Astrocyte (in vitro differentiated cells and primary cell): Measurements from ENCODE around the gene NUDT14. TPM values are rescaled to one million over a fixed set of nuclear protein-coding genes. Genes with fewer than 3 reads are reported as not detected.

ENCODE experiments used
- DNase-seq: peaks from one replicate; pipeline ENCODE4 v3.0.0-alpha.2; 2010; ENCODE audit warnings: low read depth
- FAIRE-seq: peaks from 2 replicates; lab custom pipeline; 2011; peaks lifted over from hg19 to GRCh38; lab: Jason Lieb, UNC
- H2AFZ ChIP-seq: 2 replicates; pipeline ENCODE4 v1.6.0; 2012; ENCODE audit warnings: low read depth, low read length, inconsistent platforms
- H3K27ac ChIP-seq: 2 replicates; pipeline ENCODE4 v1.5.1; 2011; ENCODE audit warnings: low read depth, low read length, inconsistent platforms
- H3K27me3 ChIP-seq: 2 replicates; pipeline ENCODE4 v1.6.0; 2011; ENCODE audit warnings: low read length, inconsistent platforms; ENCODE audit not compliant: insufficient read depth
- H3K36me3 ChIP-seq: 2 replicates; pipeline ENCODE4 v1.5.1; 2011; ENCODE audit warnings: low read length, inconsistent platforms; ENCODE audit not compliant: insufficient read depth
- H3K4me1 ChIP-seq: 2 replicates; pipeline ENCODE4 v1.5.1; 2011; ENCODE audit warnings: low read length, inconsistent platforms; ENCODE audit not compliant: insufficient read depth
- H3K4me2 ChIP-seq: 2 replicates; pipeline ENCODE4 v1.6.0; 2012; ENCODE audit warnings: low read length, inconsistent platforms
- H3K4me3 ChIP-seq: 2 replicates; pipeline ENCODE4 v1.5.1; 2011; ENCODE audit warnings: low read depth, mild to moderate bottlenecking, low read length, inconsistent platforms; ENCODE audit not compliant: insufficient read depth
- H3K79me2 ChIP-seq: 2 replicates; pipeline ENCODE4 v1.6.0; 2012; ENCODE audit warnings: mild to moderate bottlenecking, low read length, inconsistent platforms; ENCODE audit not compliant: insufficient read depth
- H3K9ac ChIP-seq: 2 replicates; pipeline ENCODE4 v1.6.0; 2012; ENCODE audit warnings: mild to moderate bottlenecking, low read length, inconsistent platforms
- H3K9me3 ChIP-seq: 2 replicates; pipeline ENCODE4 v1.5.1; 2012; ENCODE audit warnings: low read depth, mild to moderate bottlenecking, low read length, inconsistent platforms; ENCODE audit not compliant: insufficient read depth
- H4K20me1 ChIP-seq: 2 replicates; pipeline ENCODE4 v1.6.0; 2012; ENCODE audit warnings: low read length, inconsistent platforms; ENCODE audit not compliant: insufficient read depth
- H3K27ac Mint-ChIP-seq: one replicate; pipeline ENCODE4 v1.8.0; 2021; ENCODE audit warnings: mild to moderate bottlenecking, mixed read lengths; ENCODE audit not compliant: unreplicated experiment
- H3K27me3 Mint-ChIP-seq: one replicate; pipeline ENCODE4 v1.8.0; 2021; ENCODE audit warnings: low read depth, mixed read lengths; ENCODE audit not compliant: unreplicated experiment
- H3K36me3 Mint-ChIP-seq: one replicate; pipeline ENCODE4 v1.8.0; 2021; ENCODE audit warnings: low read depth, mixed read lengths; ENCODE audit not compliant: unreplicated experiment
- H3K4me1 Mint-ChIP-seq: one replicate; pipeline ENCODE4 v1.8.0; 2021; ENCODE audit warnings: low read depth, mixed read lengths; ENCODE audit not compliant: unreplicated experiment
- H3K4me3 Mint-ChIP-seq: one replicate; pipeline ENCODE4 v1.8.0; 2021; ENCODE audit warnings: mild to moderate bottlenecking, moderate library complexity, mixed read lengths; ENCODE audit not compliant: unreplicated experiment
- H3K9me3 Mint-ChIP-seq: one replicate; pipeline ENCODE4 v1.8.0; 2021; ENCODE audit warnings: mild to moderate bottlenecking, mixed read lengths; ENCODE audit not compliant: unreplicated experiment
- CTCF ChIP-seq: IDR thresholded peaks from 2 replicates; pipeline ENCODE4 v1.5.1; 2011; ENCODE audit warnings: low read depth, mild to moderate bottlenecking, inconsistent platforms, low read length, moderate library complexity; ENCODE audit not compliant: insufficient read depth
- EZH2 ChIP-seq: IDR thresholded peaks from 2 replicates; pipeline ENCODE4 v1.6.1; 2012; ENCODE audit warnings: mild to moderate bottlenecking, low read length, inconsistent platforms; ENCODE audit not compliant: insufficient read depth
- microRNA-seq: library from miRNA; unstranded; fragments of <30 nt; microRNA quantifications from one replicate; pipeline ENCODE4 v1.2.0, GENCODE V29; 2020
- total RNA-seq: library from RNA; stranded (reverse); gene quantifications from 2 replicates; pipeline ENCODE4 v1.2.1, GENCODE V29; 2021

The NUDT14 gene
- total RNA-seq, 1 donor from 2014 or later = 17.5 TPM

DNA sequence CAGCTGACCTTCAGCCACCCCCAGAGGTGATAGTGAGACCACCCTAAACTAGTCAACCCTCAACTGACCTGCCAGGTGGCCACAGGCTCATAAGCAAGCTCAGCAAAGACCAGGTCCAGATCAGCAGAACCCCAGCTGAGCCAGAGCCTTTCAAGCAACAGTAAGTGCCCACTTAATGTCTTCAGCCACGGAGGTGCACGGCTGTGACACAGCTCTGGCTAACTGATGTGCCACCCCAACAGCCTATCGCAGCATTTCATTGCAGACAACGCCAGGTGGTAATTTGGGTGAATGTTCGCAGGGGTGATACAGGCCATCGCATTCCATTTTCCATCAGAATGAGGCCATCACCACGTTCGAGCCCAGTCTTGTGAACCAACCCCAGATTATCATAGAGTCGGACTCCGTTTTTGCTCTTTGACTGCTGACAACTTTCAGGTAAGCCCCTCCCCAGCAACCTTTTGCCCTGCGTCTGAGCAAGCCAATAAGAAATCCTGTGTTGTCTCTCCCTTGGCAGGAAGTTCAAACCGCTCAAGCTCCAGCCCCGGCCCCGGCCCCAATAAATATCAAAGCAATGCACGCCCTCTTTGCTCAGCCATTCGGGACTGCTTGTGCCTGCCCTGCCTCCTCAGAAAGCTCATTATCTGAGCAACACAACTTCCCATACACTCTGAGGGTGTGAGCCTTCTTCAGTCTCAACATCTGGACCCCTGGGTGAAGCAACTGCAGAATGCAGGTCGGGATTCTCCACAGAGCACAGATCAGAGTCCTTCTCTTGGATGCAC is 56.9 kb downstream of the NUDT14 start:
- Mint-ChIP-seq H3K27ac (no peak overlapping the region), H3K36me3 (no peaks in the 10 kb centered on the region), H3K4me1 (peaks cover 3% of the 10 kb centered on the region), H3K4me3 (no peak overlapping the region), H3K9me3 (peaks cover 20% of the 10 kb centered on the region), H3K27me3 (peaks cover 70% of the 10 kb centered on the region)
- DNase-seq (no peak), FAIRE-seq (no peak)
- Histone ChIP-seq H3K4me2 (no peak overlapping the region), H4K20me1 (no peaks in the 10 kb centered on the region), H3K36me3 (no peaks in the 10 kb centered on the region), H3K4me3 (no peak overlapping the region), H3K9ac (no peak overlapping the region), H3K4me1 (no peaks in the 10 kb centered on the region), H2AFZ (no peak overlapping the region), H3K27me3 (peaks cover 26% of the 10 kb centered on the region), H3K27ac (no peak overlapping the region), H3K79me2 (no peaks in the 10 kb centered on the region), H3K9me3 (peaks cover 15% of the 10 kb centered on the region)
- no peak for TF ChIP-seq CTCF

GRCh38 chr14:105123064-105123665 is 57.9 kb downstream of the NUDT14 start:
- H2AFZ ChIP-seq = no peak overlapping the region
- no peaks in the 10 kb centered on the region for H3K79me2 ChIP-seq
- no peak overlapping the region for H3K4me2 ChIP-seq
- TF ChIP-seq CTCF (no peak), EZH2 (no peak)
- no peak overlapping the region for H3K27ac ChIP-seq
- peaks cover 67% of the 10 kb centered on the region for H3K27me3 Mint-ChIP-seq
- FAIRE-seq (no peak), DNase-seq (no peak)
- H4K20me1 ChIP-seq = no peaks in the 10 kb centered on the region
- H3K27me3 ChIP-seq = peaks cover 24% of the 10 kb centered on the region
- H3K9me3 Mint-ChIP-seq = peaks cover 18% of the 10 kb centered on the region
- H3K36me3 ChIP-seq = no peaks in the 10 kb centered on the region
- H3K9me3 ChIP-seq = peaks cover 15% of the 10 kb centered on the region
- H3K36me3 Mint-ChIP-seq = no peaks in the 10 kb centered on the region
- H3K27ac Mint-ChIP-seq = no peak overlapping the region
- H3K4me3 ChIP-seq = no peak overlapping the region
- H3K9ac ChIP-seq = no peak overlapping the region
- no peaks in the 10 kb centered on the region for H3K4me1 ChIP-seq
- no peak overlapping the region for H3K4me3 Mint-ChIP-seq
- H3K4me1 Mint-ChIP-seq = peaks cover 11% of the 10 kb centered on the region

Small RNA genes within 50 kb of the gene (microRNA-seq; reads per million reads assigned to microRNA genes)
- 0.82 reads per million for gene MIR6765

Other genes with a start within 250 kb of the NUDT14 start
- 34.3 and 44.7 TPM in 2 replicates for gene AHNAK2, start 202.9 kb downstream of the NUDT14 start, total RNA-seq
- gene CLBA1, start 195.5 kb downstream of the NUDT14 start, total RNA-seq = 6.3 and 7.2 TPM in 2 replicates
- gene CDCA4, start 160.2 kb downstream of the NUDT14 start, total RNA-seq = 8.7 and 11.3 TPM in 2 replicates
- gene GPR132, start 115.9 kb downstream of the NUDT14 start, total RNA-seq = 1.7 and 2.2 TPM in 2 replicates
- 5.8 and 6.6 TPM in 2 replicates for gene JAG2, start 12.5 kb downstream of the NUDT14 start, total RNA-seq
- 23.8 and 25.1 TPM in 2 replicates for gene BTBD6, start 67.2 kb upstream of the NUDT14 start, total RNA-seq
- gene BRF1, start 119.7 kb upstream of the NUDT14 start, total RNA-seq = 20.5 and 21.5 TPM in 2 replicates
- gene PACS2, start 133.4 kb upstream of the NUDT14 start, total RNA-seq = 49.7 and 51.0 TPM in 2 replicates
- gene TEX22, start 217.2 kb upstream of the NUDT14 start, total RNA-seq = 1.2 and 2.5 TPM in 2 replicates
- gene MTA1, start 238.5 kb upstream of the NUDT14 start, total RNA-seq = 93.7 and 111 TPM in 2 replicates